ENCODE measurements around the gene EXPH5.

- TF ChIP-seq CTCF (IDR thresholded peaks at IDR 0.05) (no peak), ZFX (IDR thresholded peaks at IDR 0.05; ENCODE audit: borderline replicate concordance) (no peak)
Observed at GRCh38 chr11:108524422-108524821, 69.1 kb downstream of the EXPH5 start.

All from 22Rv1 (cell line).